Neural cell (in vitro differentiated cells): Measurements from ENCODE around the gene HOXB7.

Experiments used
- CTCF ChIP-seq: fragments of 450-650 bp; IDR thresholded peaks from 2 replicates; pipeline ENCODE4 v1.5.1; 2014; ENCODE audit warnings: antibody characterized with exemption, mild to moderate bottlenecking, moderate library complexity; ENCODE audit not compliant: poor library complexity, severe bottlenecking
- EZH2 ChIP-seq: fragments of 200-600, 300-800 bp; shearing (Covaris generic), sonication (generic); IDR thresholded peaks from 2 replicates; pipeline ENCODE4 v1.6.1; 2014; ENCODE audit warnings: antibody characterized with exemption, low read length, borderline replicate concordance, mild to moderate bottlenecking; ENCODE audit not compliant: insufficient read depth, poor library complexity, severe bottlenecking
- MXI1 ChIP-seq: fragments of 450-650 bp; conservative IDR thresholded peaks from 2 replicates; pipeline ENCODE4 v1.6.1; 2014; ENCODE audit warnings: antibody characterized with exemption, mild to moderate bottlenecking; ENCODE audit not compliant: poor library complexity, severe bottlenecking
- POLR2AphosphoS5 ChIP-seq: IDR thresholded peaks from 2 replicates; pipeline ENCODE4 v1.6.1; 2012
- REST ChIP-seq: IDR thresholded peaks from 2 replicates; pipeline ENCODE4 v1.6.1; 2012; ENCODE audit warnings: borderline replicate concordance
- SMC3 ChIP-seq: fragments of 450-650 bp; conservative IDR thresholded peaks from 2 replicates; pipeline ENCODE4 v1.6.1; 2014; ENCODE audit warnings: antibody characterized with exemption, mild to moderate bottlenecking, moderate library complexity; ENCODE audit not compliant: poor library complexity
- TAF1 ChIP-seq: IDR thresholded peaks from 2 replicates; pipeline ENCODE4 v1.6.1; 2012; ENCODE audit warnings: low read depth

- TF ChIP-seq REST (no peak), CTCF (no peak), EZH2 (no peak), POLR2AphosphoS5 (no peak), TAF1 (no peak), SMC3 (no peak), MXI1 (no peak)
Measured at GRCh38 chr17:48644910-48645557, 34.2 kb upstream of the HOXB7 start.
